Upper lobe of left lung (tissue), 4 donors: Measurements from ENCODE around the gene HDAC5.

Experiments
- CTCF ChIP-seq, 6 experiments: fragments of 450-650 bp in 4 of 6; fragments of 200-600 bp in 2 of 6; sonication (generic) in 2 of 6; IDR thresholded peaks; one replicate each; pipeline ENCODE4 v1.5.1; 2016 to 2019; ENCODE audit warnings: antibody characterized with exemption in 6 of 6
- EP300 ChIP-seq, 4 donors: sonication (generic); formaldehyde crosslinking; IDR thresholded peaks; one replicate each; pipeline ENCODE4 v1.5.1; 2017; ENCODE audit warnings: antibody characterized with exemption in 4 of 4, control low read depth in 2 of 4
- POLR2A ChIP-seq, 4 donors: fragments of 450-650 bp; IDR thresholded peaks; one replicate each; pipeline ENCODE4 v1.5.1; 2016 to 2017; ENCODE audit warnings: antibody characterized with exemption in 4 of 4, mild to moderate bottlenecking in 2 of 4

GRCh38 chr17:44092051-44092450 is 31.4 kb downstream of the HDAC5 start:
- TF ChIP-seq CTCF (IDR thresholded peaks at IDR 0.05) (no peak), EP300 (IDR thresholded peaks at IDR 0.05) (no peak), POLR2A (IDR thresholded peaks at IDR 0.05) (no peak)
